Spleen (tissue), 11 donors: ENCODE results near the gene NOPCHAP1. TPM values are rescaled to one million over a fixed set of nuclear protein-coding genes. Genes with fewer than 3 reads are reported as not detected.

Source experiments
- DNase-seq: peaks from one replicate; pipeline ENCODE4 v3.0.0-alpha.2; 2020
- H3K27ac ChIP-seq, 8 donors: fragments of 200-600 bp; sonication (generic) in 7 of 8; 1 replicate in 4 of 8; 2 replicates in 4 of 8; pipeline versions ENCODE4 v1.5.0 to v1.8.0; 2016 to 2021; ENCODE audit warnings: inconsistent platforms in 4 of 8, mild to moderate bottlenecking in 4 of 8, moderate library complexity in 1 of 8
- H3K27me3 ChIP-seq, 7 donors: fragments of 200-600 bp; sonication (generic) in 6 of 7; replicated peaks in 1 of 7; 1 replicate in 4 of 7; 2 replicates in 3 of 7; pipeline versions ENCODE4 v1.5.0 to v1.8.0; 2016 to 2021; ENCODE audit warnings: inconsistent platforms in 3 of 7, mild to moderate bottlenecking in 1 of 7
- H3K36me3 ChIP-seq, 6 donors: fragments of 200-600 bp; sonication (generic) in 5 of 6; 1 replicate in 4 of 6; 2 replicates in 2 of 6; pipeline versions ENCODE4 v1.5.0 to v1.8.0; 2016 to 2021; ENCODE audit warnings: inconsistent platforms in 2 of 6
- H3K4me1 ChIP-seq, 6 donors: fragments of 200-600 bp; sonication (generic) in 5 of 6; 1 replicate in 3 of 6; 2 replicates in 3 of 6; pipeline versions ENCODE4 v1.5.0 to v1.8.0; 2016 to 2021; ENCODE audit warnings: inconsistent platforms in 3 of 6
- H3K4me3 ChIP-seq, 8 donors: fragments of 200-600 bp; sonication (generic) in 7 of 8; 1 replicate in 4 of 8; 2 replicates in 4 of 8; pipeline versions ENCODE4 v1.5.0 to v1.8.0; 2016 to 2021; ENCODE audit warnings: inconsistent platforms in 4 of 8, mild to moderate bottlenecking in 4 of 8, moderate library complexity in 2 of 8
- H3K9me3 ChIP-seq, 8 donors: fragments of 200-600 bp; sonication (generic) in 7 of 8; 1 replicate in 4 of 8; 2 replicates in 4 of 8; pipeline versions ENCODE4 v1.5.0 to v1.8.0; 2016 to 2021; ENCODE audit warnings: inconsistent platforms in 4 of 8
- CTCF ChIP-seq, 11 experiments: fragments of 200-600 bp in 7 of 11; fragments of 450-650 bp in 4 of 11; sonication (generic) in 4 of 11; IDR thresholded peaks in 8 of 11; conservative IDR thresholded peaks in 3 of 11; 1 replicate in 7 of 11; 2 replicates in 4 of 11; pipeline versions ENCODE4 v1.4.0 to v1.8.0; 2016 to 2021; ENCODE audit warnings: antibody characterized with exemption in 11 of 11, inconsistent platforms in 4 of 11, mild to moderate bottlenecking in 1 of 11
- POLR2A ChIP-seq, 3 donors: fragments of 450-650 bp; IDR thresholded peaks; one replicate each; pipeline ENCODE4 v1.5.1; 2017; ENCODE audit warnings: antibody characterized with exemption in 3 of 3, mild to moderate bottlenecking in 1 of 3
- POLR2AphosphoS5 ChIP-seq, 3 donors: sonication (generic); formaldehyde crosslinking; IDR thresholded peaks; one replicate each; pipeline ENCODE4 v1.5.1; 2017; ENCODE audit warnings: antibody characterized with exemption in 3 of 3
- WGBS, 5 donors: extraction: QIAGEN DNeasy Blood & Tissue Kit in 3 of 5; methylation state at CpG; one replicate each; pipeline versions ENCODE4 v1.1.5 to v1.1.7; 2013 to 2018; 5-methylcytosine and 5-hydroxymethylcytosine counted together
- intact Hi-C: fragments of 100-400 bp; cut with DNase I; formaldehyde crosslinking; loops from one replicate; pipeline ENCODE4 v1.15.0; 2023; ENCODE audit warnings: low total_unique reads
- polyA plus RNA-seq, 3 donors: library from polyadenylated mRNA; stranded (reverse); fragments of 200-250 nt; gene quantifications; one replicate each; pipeline ENCODE4 v1.2.1, GENCODE V29; 2013
- total RNA-seq, 7 donors: library from RNA; depleted of rRNA in 3 of 7; stranded (reverse); fragments of >200 nt in 3 of 7; fragmentation: NEBNext Ultra II Directional in 4 of 7; extraction: Animal tissue kit (Norgen Biotek cat#: 25700) in 4 of 7; gene quantifications; one replicate each; pipeline versions ENCODE4 v1.1.0 to v1.2.1, GENCODE V29; 2016 to 2021
- donor health status: healthy with polysubstance abuse.
- donor health status: DM: no; HTN: no; CAD: no; lungs with moderate emphysema.
- donor health status: DM: no; HTN: no; CAD: no.
- donor health status: Bipolar disorder and iron deficiency.
- donor health status: healthy.
- donor health status: DM: no; HTN: no; CAD: no.
- donor health status: DM: yes; HTN: yes; CAD: no.

Gene NOPCHAP1
- total and polyA plus RNA-seq, 10 donors, result 2.5 to 15.1 (median 10.8) TPM

- Histone ChIP-seq H3K27me3 (no peaks in the 10 kb centered on the region), H3K4me3 (no peak overlapping the region), H3K4me1 (no peaks in the 10 kb centered on the region), H3K27ac (no peak overlapping the region), H3K36me3 (peaks cover 0 to 92% (median 18%) of the 10 kb centered on the region in 6 donors), H3K9me3 (peaks cover 0 to 25% (median 15%) of the 10 kb centered on the region in 8 donors)
- TF ChIP-seq POLR2A (IDR thresholded peaks at IDR 0.05), result no peak
- no peak for TF ChIP-seq CTCF (IDR thresholded peaks at IDR 0.05 in 8 of 11, conservative IDR thresholded peaks at IDR 0.05 in 3 of 11)
- TF ChIP-seq POLR2AphosphoS5 (IDR thresholded peaks at IDR 0.05), result no peak
- WGBS, 5 donors, result 81 to 94% (median 85%) methylated on average over 9 of the region's 9 CpGs
- no peak for DNase-seq
- intact Hi-C loops, result no loop called here
These were observed 27.8 kb downstream of the NOPCHAP1 start for GRCh38 chr12:105013892-105014291.

GRCh38 chr12:105014603-105015002 is 28.5 kb downstream of the NOPCHAP1 start:
- Histone ChIP-seq H3K27me3 (no peaks in the 10 kb centered on the region), H3K4me1 (no peaks in the 10 kb centered on the region), H3K27ac (no peak overlapping the region), H3K9me3 (peaks cover 0 to 24% (median 15%) of the 10 kb centered on the region in 8 donors), H3K4me3 (no peak overlapping the region), H3K36me3 (peaks cover 0 to 89% (median 18%) of the 10 kb centered on the region in 6 donors)
- no peak for DNase-seq
- TF ChIP-seq POLR2AphosphoS5 (IDR thresholded peaks at IDR 0.05) (no peak), POLR2A (IDR thresholded peaks at IDR 0.05) (no peak), CTCF (IDR thresholded peaks at IDR 0.05 in 8 of 11, conservative IDR thresholded peaks at IDR 0.05 in 3 of 11) (no peak)
- intact Hi-C loops, result no loop called here
- 90 to 98% (median 96%) methylated on average over 2 of the region's 2 CpGs for WGBS, 5 donors

GRCh38 chr12:105015543-105015942 is 29.4 kb downstream of the NOPCHAP1 start:
- TF ChIP-seq POLR2AphosphoS5 (IDR thresholded peaks at IDR 0.05), result no peak
- no peak for TF ChIP-seq CTCF (IDR thresholded peaks at IDR 0.05 in 8 of 11, conservative IDR thresholded peaks at IDR 0.05 in 3 of 11)
- no peak overlapping the region for H3K27ac ChIP-seq
- H3K4me3 ChIP-seq, result no peak overlapping the region
- no peaks in the 10 kb centered on the region for H3K27me3 ChIP-seq
- intact Hi-C loops, result no loop called here
- H3K36me3 ChIP-seq, result peaks cover 0 to 80% (median 16%) of the 10 kb centered on the region in 6 donors
- H3K4me1 ChIP-seq, result no peaks in the 10 kb centered on the region
- 94 to 99% (median 97%) methylated on average over 4 of the region's 4 CpGs for WGBS, 5 donors
- DNase-seq, result no peak
- peaks cover 0 to 19% (median 8%) of the 10 kb centered on the region in 8 donors for H3K9me3 ChIP-seq

- Histone ChIP-seq H3K27ac (no peak overlapping the region), H3K4me1 (no peaks in the 10 kb centered on the region), H3K9me3 (peaks cover 0 to 2% (median 0%) of the 10 kb centered on the region in 8 donors), H3K36me3 (peaks cover 0 to 55% (median 5%) of the 10 kb centered on the region in 6 donors), H3K4me3 (no peak overlapping the region), H3K27me3 (no peaks in the 10 kb centered on the region)
- WGBS, 5 donors, result 91 to 97% (median 93%) methylated on average over 4 of the region's 4 CpGs
- no peak for TF ChIP-seq CTCF (IDR thresholded peaks at IDR 0.05 in 8 of 11, conservative IDR thresholded peaks at IDR 0.05 in 3 of 11)
- no peak for TF ChIP-seq POLR2AphosphoS5 (IDR thresholded peaks at IDR 0.05)
- TF ChIP-seq POLR2A (IDR thresholded peaks at IDR 0.05), result no peak
- DNase-seq, result no peak
- intact Hi-C loops, result no loop called here
These were observed 31.9 kb downstream of the NOPCHAP1 start for GRCh38 chr12:105018012-105018411.
